DND-41 (cell line): ENCODE measurements around the gene PTPRN2.

Source experiments
- EZH2 ChIP-seq: IDR thresholded peaks from 3 replicates; pipeline ENCODE4 v1.6.1; 2012; ENCODE audit warnings: borderline replicate concordance, low read depth, mild to moderate bottlenecking, moderate library complexity, low read length, inconsistent platforms; ENCODE audit not compliant: severe bottlenecking
- TF ChIP-seq, protein P1 (sequence below): IDR thresholded peaks from 2 replicates; pipeline ENCODE4 v1.5.1; 2012; ENCODE audit warnings: borderline replicate concordance, low read length, moderate library complexity, mild to moderate bottlenecking; ENCODE audit not compliant: poor library complexity, severe bottlenecking; ENCODE audit errors: extremely low read depth

DNA sequence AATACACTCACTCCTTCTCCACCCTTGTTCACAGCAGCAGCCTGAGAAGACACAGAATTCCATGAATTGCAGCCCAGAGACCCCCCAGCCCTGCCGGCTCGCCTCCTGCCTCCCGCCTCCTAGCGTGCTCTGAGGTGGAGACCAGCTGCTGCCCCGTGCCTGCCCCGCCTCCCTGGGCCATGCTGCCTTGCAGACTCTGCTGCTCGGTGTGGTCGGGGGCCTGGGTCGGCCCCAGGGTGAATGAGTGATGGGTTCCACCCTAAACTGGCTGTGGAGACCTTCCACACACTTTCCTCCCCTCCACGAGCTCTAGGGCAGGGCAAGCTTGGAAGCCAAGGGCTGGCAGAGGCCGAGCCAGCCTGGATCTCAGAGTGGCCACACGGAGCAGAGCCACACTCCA lies 771.5 kb downstream of the PTPRN2 start:
- TF ChIP-seq, protein P1, sequence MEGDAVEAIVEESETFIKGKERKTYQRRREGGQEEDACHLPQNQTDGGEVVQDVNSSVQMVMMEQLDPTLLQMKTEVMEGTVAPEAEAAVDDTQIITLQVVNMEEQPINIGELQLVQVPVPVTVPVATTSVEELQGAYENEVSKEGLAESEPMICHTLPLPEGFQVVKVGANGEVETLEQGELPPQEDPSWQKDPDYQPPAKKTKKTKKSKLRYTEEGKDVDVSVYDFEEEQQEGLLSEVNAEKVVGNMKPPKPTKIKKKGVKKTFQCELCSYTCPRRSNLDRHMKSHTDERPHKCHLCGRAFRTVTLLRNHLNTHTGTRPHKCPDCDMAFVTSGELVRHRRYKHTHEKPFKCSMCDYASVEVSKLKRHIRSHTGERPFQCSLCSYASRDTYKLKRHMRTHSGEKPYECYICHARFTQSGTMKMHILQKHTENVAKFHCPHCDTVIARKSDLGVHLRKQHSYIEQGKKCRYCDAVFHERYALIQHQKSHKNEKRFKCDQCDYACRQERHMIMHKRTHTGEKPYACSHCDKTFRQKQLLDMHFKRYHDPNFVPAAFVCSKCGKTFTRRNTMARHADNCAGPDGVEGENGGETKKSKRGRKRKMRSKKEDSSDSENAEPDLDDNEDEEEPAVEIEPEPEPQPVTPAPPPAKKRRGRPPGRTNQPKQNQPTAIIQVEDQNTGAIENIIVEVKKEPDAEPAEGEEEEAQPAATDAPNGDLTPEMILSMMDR: no peak
- TF ChIP-seq EZH2: no peak
